ENCODE measurements around the gene HNRNPUL1.

GRCh38 chr19:41352279-41352608, 88.1 kb downstream of the HNRNPUL1 start:
- TF ChIP-seq CTCF (conservative IDR thresholded peaks at IDR 0.05) (no peak), EZH2 (IDR thresholded peaks at IDR 0.05; ENCODE audit: low read depth) (no peak)
